ENCODE results near the gene CCDC51. TPM values are rescaled to one million over a fixed set of nuclear protein-coding genes. Genes with fewer than 3 reads are reported as not detected.

The CCDC51 gene
- total and polyA plus RNA-seq, 2 of the 13 experiments (the other 11 are each of a cell fraction or from before 2014, with no cell fraction given) = 18.1 to 29.4 TPM

GRCh38 chr3:48426944-48427629, 12.8 kb downstream of the CCDC51 start (continued):
- TF ChIP-seq NR1H2 (CRISPR knock-in tag; IDR thresholded peaks at IDR 0.05; ENCODE audit: borderline replicate concordance, low read depth) = no peak
- TF ChIP-seq ZNF230 (CRISPR knock-in tag; IDR thresholded peaks at IDR 0.05) = no peak
- TF ChIP-seq RFXANK (CRISPR knock-in tag; IDR thresholded peaks at IDR 0.05) = no peak
- TF ChIP-seq ZFP36 (IDR thresholded peaks at IDR 0.05; ENCODE audit: borderline replicate concordance, low read depth, low read length, partially characterized antibody) = no peak
- TF ChIP-seq ZNF800 (CRISPR knock-in tag; IDR thresholded peaks at IDR 0.05) = no peak
- peak; percentile 54 for TF ChIP-seq SALL1 (CRISPR knock-in tag; IDR thresholded peaks at IDR 0.05)
- TF ChIP-seq, protein P1, sequence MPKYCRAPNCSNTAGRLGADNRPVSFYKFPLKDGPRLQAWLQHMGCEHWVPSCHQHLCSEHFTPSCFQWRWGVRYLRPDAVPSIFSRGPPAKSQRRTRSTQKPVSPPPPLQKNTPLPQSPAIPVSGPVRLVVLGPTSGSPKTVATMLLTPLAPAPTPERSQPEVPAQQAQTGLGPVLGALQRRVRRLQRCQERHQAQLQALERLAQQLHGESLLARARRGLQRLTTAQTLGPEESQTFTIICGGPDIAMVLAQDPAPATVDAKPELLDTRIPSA (CRISPR knock-in tag; IDR thresholded peaks at IDR 0.05; ENCODE audit: borderline replicate concordance) = no peak
- TF ChIP-seq, protein P2, sequence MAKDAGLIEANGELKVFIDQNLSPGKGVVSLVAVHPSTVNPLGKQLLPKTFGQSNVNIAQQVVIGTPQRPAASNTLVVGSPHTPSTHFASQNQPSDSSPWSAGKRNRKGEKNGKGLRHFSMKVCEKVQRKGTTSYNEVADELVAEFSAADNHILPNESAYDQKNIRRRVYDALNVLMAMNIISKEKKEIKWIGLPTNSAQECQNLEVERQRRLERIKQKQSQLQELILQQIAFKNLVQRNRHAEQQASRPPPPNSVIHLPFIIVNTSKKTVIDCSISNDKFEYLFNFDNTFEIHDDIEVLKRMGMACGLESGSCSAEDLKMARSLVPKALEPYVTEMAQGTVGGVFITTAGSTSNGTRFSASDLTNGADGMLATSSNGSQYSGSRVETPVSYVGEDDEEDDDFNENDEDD (CRISPR knock-in tag; IDR thresholded peaks at IDR 0.05; ENCODE audit: borderline replicate concordance) = no peak; the same call in 1 of the 2 replicates
- TF ChIP-seq ATF2 (CRISPR knock-in tag; IDR thresholded peaks at IDR 0.05) = peak; percentile 50; the same call in 1 of the 2 replicates
- TF ChIP-seq HOXD1 (CRISPR knock-in tag; IDR thresholded peaks at IDR 0.05) = no peak
- TF ChIP-seq KLF13 (CRISPR knock-in tag; IDR thresholded peaks at IDR 0.05) = no peak
- no peak for TF ChIP-seq DBP (CRISPR knock-in tag; IDR thresholded peaks at IDR 0.05; ENCODE audit: not compliant biosample characterization)
- TF ChIP-seq HNRNPUL1 (IDR thresholded peaks at IDR 0.05; ENCODE audit: low read depth, low read length) = no peak
- TF ChIP-seq NFE2 (CRISPR knock-in tag; IDR thresholded peaks at IDR 0.05) = no peak
- TF ChIP-seq, protein P3, sequence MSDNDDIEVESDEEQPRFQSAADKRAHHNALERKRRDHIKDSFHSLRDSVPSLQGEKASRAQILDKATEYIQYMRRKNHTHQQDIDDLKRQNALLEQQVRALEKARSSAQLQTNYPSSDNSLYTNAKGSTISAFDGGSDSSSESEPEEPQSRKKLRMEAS (IDR thresholded peaks at IDR 0.05) = no peak
- TF ChIP-seq CEBPG (CRISPR knock-in tag; IDR thresholded peaks at IDR 0.05) = peak; percentile 21; the same call in 1 of the 2 replicates
- no peak for TF ChIP-seq PITX1 (CRISPR knock-in tag; IDR thresholded peaks at IDR 0.05)
- TF ChIP-seq SRSF4 (IDR thresholded peaks at IDR 0.05; ENCODE audit: low read depth, low read length, poor library complexity, severe bottlenecking) = no peak
- TF ChIP-seq, protein P4, sequence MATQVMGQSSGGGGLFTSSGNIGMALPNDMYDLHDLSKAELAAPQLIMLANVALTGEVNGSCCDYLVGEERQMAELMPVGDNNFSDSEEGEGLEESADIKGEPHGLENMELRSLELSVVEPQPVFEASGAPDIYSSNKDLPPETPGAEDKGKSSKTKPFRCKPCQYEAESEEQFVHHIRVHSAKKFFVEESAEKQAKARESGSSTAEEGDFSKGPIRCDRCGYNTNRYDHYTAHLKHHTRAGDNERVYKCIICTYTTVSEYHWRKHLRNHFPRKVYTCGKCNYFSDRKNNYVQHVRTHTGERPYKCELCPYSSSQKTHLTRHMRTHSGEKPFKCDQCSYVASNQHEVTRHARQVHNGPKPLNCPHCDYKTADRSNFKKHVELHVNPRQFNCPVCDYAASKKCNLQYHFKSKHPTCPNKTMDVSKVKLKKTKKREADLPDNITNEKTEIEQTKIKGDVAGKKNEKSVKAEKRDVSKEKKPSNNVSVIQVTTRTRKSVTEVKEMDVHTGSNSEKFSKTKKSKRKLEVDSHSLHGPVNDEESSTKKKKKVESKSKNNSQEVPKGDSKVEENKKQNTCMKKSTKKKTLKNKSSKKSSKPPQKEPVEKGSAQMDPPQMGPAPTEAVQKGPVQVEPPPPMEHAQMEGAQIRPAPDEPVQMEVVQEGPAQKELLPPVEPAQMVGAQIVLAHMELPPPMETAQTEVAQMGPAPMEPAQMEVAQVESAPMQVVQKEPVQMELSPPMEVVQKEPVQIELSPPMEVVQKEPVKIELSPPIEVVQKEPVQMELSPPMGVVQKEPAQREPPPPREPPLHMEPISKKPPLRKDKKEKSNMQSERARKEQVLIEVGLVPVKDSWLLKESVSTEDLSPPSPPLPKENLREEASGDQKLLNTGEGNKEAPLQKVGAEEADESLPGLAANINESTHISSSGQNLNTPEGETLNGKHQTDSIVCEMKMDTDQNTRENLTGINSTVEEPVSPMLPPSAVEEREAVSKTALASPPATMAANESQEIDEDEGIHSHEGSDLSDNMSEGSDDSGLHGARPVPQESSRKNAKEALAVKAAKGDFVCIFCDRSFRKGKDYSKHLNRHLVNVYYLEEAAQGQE (IDR thresholded peaks at IDR 0.05; ENCODE audit: borderline replicate concordance in 1 of 2, low read depth in 1 of 2, low read length in 2 of 2) = no peak
- TF ChIP-seq CCDC6 (CRISPR knock-in tag; IDR thresholded peaks at IDR 0.05) = no peak

All from HepG2 (cell line).